Measurements from ENCODE around the gene CBFA2T3. TPM values are rescaled to one million over a fixed set of nuclear protein-coding genes. Genes with fewer than 3 reads are reported as not detected.

The CBFA2T3 gene
- total RNA-seq, 1 experiment from 2014 or later = 2.9 TPM

DNA sequence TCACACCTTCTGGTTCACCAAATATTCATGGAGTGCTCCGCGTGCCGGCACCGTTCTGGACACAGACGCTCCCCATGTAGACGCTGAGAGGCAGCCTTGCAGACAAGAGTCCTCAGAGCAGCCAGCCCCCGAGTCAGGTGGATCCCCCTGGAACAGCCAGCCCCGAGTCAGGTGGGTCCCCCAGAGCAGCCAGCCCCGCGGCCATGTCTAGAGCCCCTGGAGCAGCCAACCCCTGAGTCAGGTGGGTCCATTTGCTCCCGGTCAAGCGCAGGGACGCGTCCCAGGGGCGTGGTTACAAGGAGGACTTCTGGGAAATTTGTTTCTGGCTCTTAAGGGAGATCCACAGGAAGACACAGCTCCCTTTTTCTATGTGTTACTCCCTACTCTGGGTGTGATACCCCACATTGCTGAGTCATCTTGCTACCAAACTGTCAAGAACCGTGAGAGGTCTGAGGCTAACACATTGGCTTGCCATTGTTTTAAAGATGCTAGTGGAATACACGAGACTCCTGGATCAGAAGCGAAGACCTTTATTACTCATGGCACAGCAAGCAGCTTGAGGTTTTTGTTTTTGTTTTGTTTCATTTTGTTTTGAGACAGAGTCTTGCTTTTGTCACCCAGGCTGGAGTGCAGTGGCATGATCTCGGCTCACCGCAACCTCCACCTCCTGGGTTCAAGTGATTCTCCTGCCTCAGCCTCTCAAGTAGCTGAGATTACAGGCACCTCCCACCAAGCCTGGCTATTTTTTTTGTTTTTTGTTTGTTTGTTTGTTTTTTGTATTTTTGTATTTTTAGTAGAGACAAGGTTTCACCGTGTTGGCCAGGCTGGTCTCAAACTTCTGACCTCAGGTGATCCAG lies 43.3 kb upstream of the CBFA2T3 start:
- Histone ChIP-seq H3K4ac (ENCODE audit: low read depth, low read length) (no peak overlapping the region), H3T11ph (ENCODE audit: low read length) (no peak overlapping the region), H3K4me2 (ENCODE audit: insufficient read depth, insufficient read length, low read length) (no peak overlapping the region), H4K8ac (replicated peaks; ENCODE audit: insufficient read length, low read depth, low read length) (no peak overlapping the region), H3K79me1 (ENCODE audit: insufficient read depth, low read depth, low read length, poor library complexity, severe bottlenecking) (no peaks in the 10 kb centered on the region), H3K4me1 (ENCODE audit: insufficient read depth, low read length) (no peaks in the 10 kb centered on the region; the same call in 1 of the 2 replicates), H4K5ac (ENCODE audit: insufficient read length, low read depth, low read length) (no peak overlapping the region), H3K9me3 (ENCODE audit: control insufficient read depth, low read depth, low read length) (no peaks in the 10 kb centered on the region), H2BK15ac (ENCODE audit: low read depth, low read length) (no peak overlapping the region), H3K14ac (ENCODE audit: insufficient read depth, low read length) (no peak overlapping the region; the same call in 1 of the 2 replicates), H3K23me2 (ENCODE audit: insufficient read length, low read depth, low read length, poor library complexity, severe bottlenecking) (no peaks in the 10 kb centered on the region), H3K9ac (ENCODE audit: extremely low read depth, insufficient read length, low read length) (no peak overlapping the region), H2BK5ac (ENCODE audit: insufficient read length, low read length) (no peak overlapping the region), H2AK5ac (ENCODE audit: insufficient read length, low read length) (no peak overlapping the region), H2AFZ (ENCODE audit: low read length) (no peak overlapping the region), H2BK120ac (ENCODE audit: low read depth, low read length, poor library complexity, severe bottlenecking) (no peak overlapping the region), H4K20me1 (ENCODE audit: control insufficient read depth, insufficient read depth, insufficient read length) (peaks cover 3% of the 10 kb centered on the region), H3K79me2 (ENCODE audit: insufficient read depth, low read length) (no peaks in the 10 kb centered on the region), H3K56ac (ENCODE audit: insufficient read length, low read depth, low read length) (no peak overlapping the region), H4K91ac (ENCODE audit: insufficient read length, low read depth, low read length) (no peak overlapping the region), H3K27ac (ENCODE audit: insufficient read length, low read depth, low read length) (no peak overlapping the region), H2BK20ac (ENCODE audit: low read depth, low read length, poor library complexity, severe bottlenecking) (no peak overlapping the region), H3K23ac (ENCODE audit: insufficient read length, low read depth, low read length) (no peak overlapping the region), H2BK12ac (ENCODE audit: insufficient read length, low read depth, low read length) (no peak overlapping the region), H3K27me3 (ENCODE audit: insufficient read depth, low read length) (no peaks in the 10 kb centered on the region), H3K18ac (ENCODE audit: insufficient read length, low read depth, low read length) (no peak overlapping the region)
- Mint-ChIP-seq H3K4me1 (peaks cover 5 to 10% of the 10 kb centered on the region in 2 experiments; a peak in 3 of 4 replicates), H3K9me3 (peaks cover 8 to 9% of the 10 kb centered on the region in 2 experiments; a peak in 4 of 5 replicates), H3K27ac (no peak overlapping the region; a peak in 1 of 7 replicates), H3K4me3 (no peak overlapping the region), H3K36me3 (ENCODE audit: insufficient read depth in 1 of 3, low read depth in 3 of 3) (peaks cover 0 to 8% (median 0%) of the 10 kb centered on the region in 3 experiments; a peak in 2 of 7 replicates), H3K27me3 (ENCODE audit: low read depth) (peaks cover 11% of the 10 kb centered on the region)
- DNase-seq = no peak
- TF ChIP-seq, protein P1, sequence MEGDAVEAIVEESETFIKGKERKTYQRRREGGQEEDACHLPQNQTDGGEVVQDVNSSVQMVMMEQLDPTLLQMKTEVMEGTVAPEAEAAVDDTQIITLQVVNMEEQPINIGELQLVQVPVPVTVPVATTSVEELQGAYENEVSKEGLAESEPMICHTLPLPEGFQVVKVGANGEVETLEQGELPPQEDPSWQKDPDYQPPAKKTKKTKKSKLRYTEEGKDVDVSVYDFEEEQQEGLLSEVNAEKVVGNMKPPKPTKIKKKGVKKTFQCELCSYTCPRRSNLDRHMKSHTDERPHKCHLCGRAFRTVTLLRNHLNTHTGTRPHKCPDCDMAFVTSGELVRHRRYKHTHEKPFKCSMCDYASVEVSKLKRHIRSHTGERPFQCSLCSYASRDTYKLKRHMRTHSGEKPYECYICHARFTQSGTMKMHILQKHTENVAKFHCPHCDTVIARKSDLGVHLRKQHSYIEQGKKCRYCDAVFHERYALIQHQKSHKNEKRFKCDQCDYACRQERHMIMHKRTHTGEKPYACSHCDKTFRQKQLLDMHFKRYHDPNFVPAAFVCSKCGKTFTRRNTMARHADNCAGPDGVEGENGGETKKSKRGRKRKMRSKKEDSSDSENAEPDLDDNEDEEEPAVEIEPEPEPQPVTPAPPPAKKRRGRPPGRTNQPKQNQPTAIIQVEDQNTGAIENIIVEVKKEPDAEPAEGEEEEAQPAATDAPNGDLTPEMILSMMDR (conservative IDR thresholded peaks at IDR 0.05) = no peak
- WGBS (ENCODE audit: extremely low coverage, insufficient read length, low lambda C conversion rate) = no CpG with 5 or more reads among the region's 21 CpGs

Data from H9 (cell line).